GM23338 (cell line): ENCODE measurements around the gene PAQR6. TPM values are rescaled to one million over a fixed set of nuclear protein-coding genes. Genes with fewer than 3 reads are reported as not detected.

Experiments
- ATAC-seq: fragments of 200-7000 bp; cut with Tn5 transposase; 3 replicates; pipeline ENCODE4 v1.9.1; 2020
- DNase-seq: peaks from one replicate; pipeline ENCODE4 v3.0.0-alpha.2; 2015; ENCODE audit warnings: low spot score
- H2AFZ ChIP-seq: fragments of 200-600 bp; sonication (generic); 2 replicates; pipeline ENCODE4 v1.8.0; 2016; ENCODE audit warnings: antibody characterized with exemption, mild to moderate bottlenecking, moderate library complexity
- H3F3A ChIP-seq: fragments of 200-600 bp; sonication (generic); replicated peaks from 2 replicates; pipeline ENCODE4 v1.8.0; 2017; ENCODE audit warnings: antibody characterized with exemption, mixed run types, low read depth
- H3K27ac ChIP-seq: fragments of 200-600 bp; sonication (generic); 2 replicates; pipeline ENCODE4 v1.6.1; 2016; ENCODE audit warnings: low read depth
- H3K27me3 ChIP-seq: fragments of 200-600 bp; sonication (generic); 2 replicates; pipeline ENCODE4 v1.8.0; 2016; ENCODE audit warnings: mild to moderate bottlenecking, mixed run types, moderate library complexity; ENCODE audit not compliant: insufficient read depth
- H3K36me3 ChIP-seq: fragments of 200-600 bp; sonication (generic); 2 replicates; pipeline ENCODE4 v1.8.0; 2016; ENCODE audit warnings: mild to moderate bottlenecking; ENCODE audit not compliant: insufficient read depth
- H3K4me1 ChIP-seq: fragments of 200-600 bp; sonication (generic); 2 replicates; pipeline ENCODE4 v1.8.0; 2016; ENCODE audit warnings: mild to moderate bottlenecking, moderate library complexity; ENCODE audit not compliant: insufficient read depth
- H3K4me2 ChIP-seq: fragments of 200-600 bp; sonication (generic); 2 replicates; pipeline ENCODE4 v1.7.1; 2017; ENCODE audit warnings: mixed run types
- H3K4me3 ChIP-seq: fragments of 200-600 bp; sonication (generic); 2 replicates; pipeline ENCODE4 v1.6.1; 2016; ENCODE audit warnings: mixed run types
- H3K79me2 ChIP-seq: fragments of 200-600 bp; sonication (generic); replicated peaks from 2 replicates; pipeline ENCODE4 v1.8.0; 2017; ENCODE audit warnings: mild to moderate bottlenecking; ENCODE audit not compliant: insufficient read depth
- H3K9me2 ChIP-seq: fragments of 200-600 bp; sonication (generic); 2 replicates; pipeline ENCODE4 v1.8.0; 2017; ENCODE audit not compliant: insufficient read depth
- H4K20me1 ChIP-seq: fragments of 200-600 bp; sonication (generic); replicated peaks from 2 replicates; pipeline ENCODE4 v1.8.0; 2017; ENCODE audit warnings: mild to moderate bottlenecking; ENCODE audit not compliant: insufficient read depth
- H3K27ac Mint-ChIP-seq: 2 replicates; pipeline ENCODE4 v1.8.0; 2020; ENCODE audit warnings: inconsistent platforms, mild to moderate bottlenecking, moderate library complexity, mixed read lengths
- H3K27me3 Mint-ChIP-seq: 3 replicates; pipeline ENCODE4 v1.8.0; 2022; ENCODE audit warnings: low read depth, mild to moderate bottlenecking, moderate library complexity, mixed read lengths, inconsistent platforms; ENCODE audit not compliant: insufficient read depth, poor library complexity
- H3K36me3 Mint-ChIP-seq: 3 replicates; pipeline ENCODE4 v1.8.0; 2021; ENCODE audit warnings: low read depth, mild to moderate bottlenecking, inconsistent platforms, moderate library complexity, mixed read lengths
- H3K4me1 Mint-ChIP-seq: 3 replicates; pipeline ENCODE4 v1.8.0; 2020; ENCODE audit warnings: mild to moderate bottlenecking, inconsistent platforms, mixed read lengths
- H3K4me3 Mint-ChIP-seq: 3 replicates; pipeline ENCODE4 v1.8.0; 2021; ENCODE audit warnings: moderate library complexity, mild to moderate bottlenecking, inconsistent platforms, mixed read lengths
- H3K9me3 Mint-ChIP-seq: 3 replicates; pipeline ENCODE4 v1.8.0; 2020; ENCODE audit warnings: moderate library complexity, mild to moderate bottlenecking, inconsistent platforms, mixed read lengths
- CREB1 ChIP-seq: fragments of 250-450 bp; sonication (Bioruptor Pico); IDR thresholded peaks from 2 replicates; pipeline ENCODE4 v1.5.0; 2020; ENCODE audit warnings: low read depth, mild to moderate bottlenecking, moderate library complexity
- EZH2 ChIP-seq: fragments of 200-600 bp; sonication (generic); IDR thresholded peaks from one replicate; pipeline ENCODE4 v1.8.0; 2017; ENCODE audit warnings: antibody characterized with exemption, mild to moderate bottlenecking, low read depth; ENCODE audit not compliant: unreplicated experiment
- EZH2phosphoT487 ChIP-seq: fragments of 200-600 bp; sonication (generic); IDR thresholded peaks from one replicate; pipeline ENCODE4 v1.8.1; 2018; ENCODE audit warnings: antibody characterized with exemption; ENCODE audit not compliant: unreplicated experiment
- JUNB ChIP-seq: IDR thresholded peaks from one replicate; pipeline ENCODE4 v1.6.1; 2016; ENCODE audit warnings: antibody characterized with exemption; ENCODE audit not compliant: unreplicated experiment
- NANOG ChIP-seq: IDR thresholded peaks from 2 replicates; pipeline ENCODE4 v1.6.1; 2016; ENCODE audit warnings: antibody characterized with exemption, borderline replicate concordance
- REST ChIP-seq: IDR thresholded peaks from one replicate; pipeline ENCODE4 v1.6.1; 2018; ENCODE audit warnings: antibody characterized with exemption; ENCODE audit not compliant: unreplicated experiment
- STAT1 ChIP-seq: IDR thresholded peaks from one replicate; pipeline ENCODE4 v1.6.1; 2016; ENCODE audit warnings: antibody characterized with exemption; ENCODE audit not compliant: unreplicated experiment
- ZNF331 ChIP-seq: fragments of 250-450 bp; sonication (Bioruptor Pico); IDR thresholded peaks from 2 replicates; pipeline ENCODE4 v1.5.0; 2020; ENCODE audit warnings: low read depth, mild to moderate bottlenecking, moderate library complexity
- polyA plus RNA-seq: library from polyadenylated mRNA; unstranded; fragments of >200 nt; fragmentation: Nextera tagmentation; extraction: Ambion mirVana; gene quantifications from 2 replicates; pipeline ENCODE4 v1.2.1, GENCODE V29; 2016
- total RNA-seq: library from RNA; depleted of rRNA; stranded (reverse); fragments of >200 nt; shearing (Covaris generic); gene quantifications from 2 replicates; pipeline ENCODE4 v1.2.3, GENCODE V29; 2014
- TF ChIP-seq, protein P1 (sequence below): fragments of 250-450 bp; sonication (Bioruptor Pico); IDR thresholded peaks from 2 replicates; pipeline ENCODE4 v1.5.0; 2020; ENCODE audit warnings: mild to moderate bottlenecking, moderate library complexity
- TF ChIP-seq, protein P2 (sequence below), 2 experiments: fragments of 200-600 bp in 1 of 2; sonication (generic) in 1 of 2; conservative IDR thresholded peaks; 2 replicates each; pipeline versions ENCODE4 v1.5.1 to v1.6.1; 2016 to 2017; ENCODE audit warnings: antibody characterized with exemption in 2 of 2, low read depth in 2 of 2, mild to moderate bottlenecking in 2 of 2, moderate library complexity in 1 of 2

The PAQR6 gene
- total and polyA plus RNA-seq, 2 experiments from 2014 or later = 2.4 to 4.2 TPM

- no peak overlapping the region for H3K27ac Mint-ChIP-seq
- peaks cover 2% of the 10 kb centered on the region; the same call in 1 of the 3 replicates for H3K36me3 Mint-ChIP-seq
- Histone ChIP-seq H3K36me3 (no peaks in the 10 kb centered on the region), H3K4me2 (no peak overlapping the region), H4K20me1 (0 out of 2 replicates have a peak, but pooled peaks cover 2% of the 10 kb centered on the region), H3F3A (peaks cover 5% of the 10 kb centered on the region), H3K4me1 (no peaks in the 10 kb centered on the region; the same call in 1 of the 2 replicates), H3K9me2 (no peaks in the 10 kb centered on the region), H3K27me3 (no peaks in the 10 kb centered on the region), H2AFZ (no peak overlapping the region), H3K27ac (no peak overlapping the region), H3K79me2 (no peaks in the 10 kb centered on the region), H3K4me3 (no peak overlapping the region)
- H3K27me3 Mint-ChIP-seq = peaks cover 6% of the 10 kb centered on the region
- H3K4me3 Mint-ChIP-seq = no peak overlapping the region
- H3K4me1 Mint-ChIP-seq = peaks cover 5% of the 10 kb centered on the region
- ATAC-seq (no peak), DNase-seq (no peak)
- H3K9me3 Mint-ChIP-seq = no peaks in the 10 kb centered on the region
- TF ChIP-seq EZH2phosphoT487 (no peak), JUNB (no peak), REST (no peak), STAT1 (no peak), ZNF331 (no peak), CREB1 (no peak), NANOG (no peak), EZH2 (no peak)
- TF ChIP-seq, protein P1, sequence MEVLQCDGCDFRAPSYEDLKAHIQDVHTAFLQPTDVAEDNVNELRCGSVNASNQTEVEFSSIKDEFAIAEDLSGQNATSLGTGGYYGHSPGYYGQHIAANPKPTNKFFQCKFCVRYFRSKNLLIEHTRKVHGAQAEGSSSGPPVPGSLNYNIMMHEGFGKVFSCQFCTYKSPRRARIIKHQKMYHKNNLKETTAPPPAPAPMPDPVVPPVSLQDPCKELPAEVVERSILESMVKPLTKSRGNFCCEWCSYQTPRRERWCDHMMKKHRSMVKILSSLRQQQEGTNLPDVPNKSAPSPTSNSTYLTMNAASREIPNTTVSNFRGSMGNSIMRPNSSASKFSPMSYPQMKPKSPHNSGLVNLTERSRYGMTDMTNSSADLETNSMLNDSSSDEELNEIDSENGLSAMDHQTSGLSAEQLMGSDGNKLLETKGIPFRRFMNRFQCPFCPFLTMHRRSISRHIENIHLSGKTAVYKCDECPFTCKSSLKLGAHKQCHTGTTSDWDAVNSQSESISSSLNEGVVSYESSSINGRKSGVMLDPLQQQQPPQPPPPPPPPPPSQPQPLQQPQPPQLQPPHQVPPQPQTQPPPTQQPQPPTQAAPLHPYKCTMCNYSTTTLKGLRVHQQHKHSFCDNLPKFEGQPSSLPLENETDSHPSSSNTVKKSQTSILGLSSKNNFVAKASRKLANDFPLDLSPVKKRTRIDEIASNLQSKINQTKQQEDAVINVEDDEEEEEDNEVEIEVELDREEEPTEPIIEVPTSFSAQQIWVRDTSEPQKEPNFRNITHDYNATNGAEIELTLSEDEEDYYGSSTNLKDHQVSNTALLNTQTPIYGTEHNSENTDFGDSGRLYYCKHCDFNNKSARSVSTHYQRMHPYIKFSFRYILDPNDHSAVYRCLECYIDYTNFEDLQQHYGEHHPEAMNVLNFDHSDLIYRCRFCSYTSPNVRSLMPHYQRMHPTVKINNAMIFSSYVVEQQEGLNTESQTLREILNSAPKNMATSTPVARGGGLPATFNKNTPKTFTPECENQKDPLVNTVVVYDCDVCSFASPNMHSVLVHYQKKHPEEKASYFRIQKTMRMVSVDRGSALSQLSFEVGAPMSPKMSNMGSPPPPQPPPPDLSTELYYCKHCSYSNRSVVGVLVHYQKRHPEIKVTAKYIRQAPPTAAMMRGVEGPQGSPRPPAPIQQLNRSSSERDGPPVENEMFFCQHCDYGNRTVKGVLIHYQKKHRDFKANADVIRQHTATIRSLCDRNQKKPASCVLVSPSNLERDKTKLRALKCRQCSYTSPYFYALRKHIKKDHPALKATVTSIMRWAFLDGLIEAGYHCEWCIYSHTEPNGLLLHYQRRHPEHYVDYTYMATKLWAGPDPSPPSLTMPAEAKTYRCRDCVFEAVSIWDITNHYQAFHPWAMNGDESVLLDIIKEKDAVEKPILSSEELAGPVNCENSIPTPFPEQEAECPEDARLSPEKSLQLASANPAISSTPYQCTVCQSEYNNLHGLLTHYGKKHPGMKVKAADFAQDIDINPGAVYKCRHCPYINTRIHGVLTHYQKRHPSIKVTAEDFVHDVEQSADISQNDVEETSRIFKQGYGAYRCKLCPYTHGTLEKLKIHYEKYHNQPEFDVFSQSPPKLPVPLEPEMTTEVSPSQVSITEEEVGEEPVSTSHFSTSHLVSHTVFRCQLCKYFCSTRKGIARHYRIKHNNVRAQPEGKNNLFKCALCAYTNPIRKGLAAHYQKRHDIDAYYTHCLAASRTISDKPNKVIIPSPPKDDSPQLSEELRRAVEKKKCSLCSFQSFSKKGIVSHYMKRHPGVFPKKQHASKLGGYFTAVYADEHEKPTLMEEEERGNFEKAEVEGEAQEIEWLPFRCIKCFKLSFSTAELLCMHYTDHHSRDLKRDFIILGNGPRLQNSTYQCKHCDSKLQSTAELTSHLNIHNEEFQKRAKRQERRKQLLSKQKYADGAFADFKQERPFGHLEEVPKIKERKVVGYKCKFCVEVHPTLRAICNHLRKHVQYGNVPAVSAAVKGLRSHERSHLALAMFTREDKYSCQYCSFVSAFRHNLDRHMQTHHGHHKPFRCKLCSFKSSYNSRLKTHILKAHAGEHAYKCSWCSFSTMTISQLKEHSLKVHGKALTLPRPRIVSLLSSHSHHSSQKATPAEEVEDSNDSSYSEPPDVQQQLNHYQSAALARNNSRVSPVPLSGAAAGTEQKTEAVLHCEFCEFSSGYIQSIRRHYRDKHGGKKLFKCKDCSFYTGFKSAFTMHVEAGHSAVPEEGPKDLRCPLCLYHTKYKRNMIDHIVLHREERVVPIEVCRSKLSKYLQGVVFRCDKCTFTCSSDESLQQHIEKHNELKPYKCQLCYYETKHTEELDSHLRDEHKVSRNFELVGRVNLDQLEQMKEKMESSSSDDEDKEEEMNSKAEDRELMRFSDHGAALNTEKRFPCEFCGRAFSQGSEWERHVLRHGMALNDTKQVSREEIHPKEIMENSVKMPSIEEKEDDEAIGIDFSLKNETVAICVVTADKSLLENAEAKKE (CRISPR knock-in tag) = no peak
- TF ChIP-seq, protein P2, sequence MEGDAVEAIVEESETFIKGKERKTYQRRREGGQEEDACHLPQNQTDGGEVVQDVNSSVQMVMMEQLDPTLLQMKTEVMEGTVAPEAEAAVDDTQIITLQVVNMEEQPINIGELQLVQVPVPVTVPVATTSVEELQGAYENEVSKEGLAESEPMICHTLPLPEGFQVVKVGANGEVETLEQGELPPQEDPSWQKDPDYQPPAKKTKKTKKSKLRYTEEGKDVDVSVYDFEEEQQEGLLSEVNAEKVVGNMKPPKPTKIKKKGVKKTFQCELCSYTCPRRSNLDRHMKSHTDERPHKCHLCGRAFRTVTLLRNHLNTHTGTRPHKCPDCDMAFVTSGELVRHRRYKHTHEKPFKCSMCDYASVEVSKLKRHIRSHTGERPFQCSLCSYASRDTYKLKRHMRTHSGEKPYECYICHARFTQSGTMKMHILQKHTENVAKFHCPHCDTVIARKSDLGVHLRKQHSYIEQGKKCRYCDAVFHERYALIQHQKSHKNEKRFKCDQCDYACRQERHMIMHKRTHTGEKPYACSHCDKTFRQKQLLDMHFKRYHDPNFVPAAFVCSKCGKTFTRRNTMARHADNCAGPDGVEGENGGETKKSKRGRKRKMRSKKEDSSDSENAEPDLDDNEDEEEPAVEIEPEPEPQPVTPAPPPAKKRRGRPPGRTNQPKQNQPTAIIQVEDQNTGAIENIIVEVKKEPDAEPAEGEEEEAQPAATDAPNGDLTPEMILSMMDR (conservative IDR thresholded peaks at IDR 0.05; ENCODE audit: low read depth in 2 of 2) = no peak
Observed at GRCh38 chr1:156293895-156294294, 46.0 kb upstream of the PAQR6 start.
